Tongue (tissue), 2 donors: ENCODE results near the gene NCBP3. TPM values are rescaled to one million over a fixed set of nuclear protein-coding genes. Genes with fewer than 3 reads are reported as not detected.
"Not testable (repeated sequence)": the region's sequence is repeated elsewhere in the genome, so short reads cannot be mapped to it uniquely, and the experiment has no call there.

Experiments
- DNase-seq: peaks from one replicate; pipeline ENCODE4 v3.0.0-alpha.2; 2015
- total RNA-seq: library from RNA; depleted of rRNA; stranded (reverse); fragments of >200 nt; gene quantifications from one replicate; pipeline ENCODE4 v1.2.3, GENCODE V29; 2014

NCBP3 gene
- total RNA-seq, 1 donor from 2014 or later, result 31.7 TPM

DNA sequence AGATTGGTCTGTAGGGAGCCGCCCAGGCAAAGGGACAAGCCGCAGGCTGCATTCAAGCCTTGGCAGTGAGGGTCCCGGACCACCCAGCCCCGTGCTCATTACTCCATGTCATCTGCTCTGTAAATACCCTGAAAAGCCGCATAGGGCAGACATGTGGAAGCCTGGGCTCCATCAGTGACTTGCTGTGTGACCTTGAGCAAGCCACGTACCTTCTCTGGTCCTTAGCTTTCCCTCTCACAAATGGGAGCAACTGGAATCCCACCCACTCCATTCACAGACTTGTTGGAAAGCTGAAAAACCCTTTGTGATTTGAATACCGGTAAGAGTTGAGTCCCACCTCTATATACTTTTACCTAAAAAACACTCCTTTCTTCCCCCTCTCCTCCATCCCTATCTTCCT, 34.9 kb upstream of the NCBP3 start:
- DNase-seq, result no peak

DNA sequence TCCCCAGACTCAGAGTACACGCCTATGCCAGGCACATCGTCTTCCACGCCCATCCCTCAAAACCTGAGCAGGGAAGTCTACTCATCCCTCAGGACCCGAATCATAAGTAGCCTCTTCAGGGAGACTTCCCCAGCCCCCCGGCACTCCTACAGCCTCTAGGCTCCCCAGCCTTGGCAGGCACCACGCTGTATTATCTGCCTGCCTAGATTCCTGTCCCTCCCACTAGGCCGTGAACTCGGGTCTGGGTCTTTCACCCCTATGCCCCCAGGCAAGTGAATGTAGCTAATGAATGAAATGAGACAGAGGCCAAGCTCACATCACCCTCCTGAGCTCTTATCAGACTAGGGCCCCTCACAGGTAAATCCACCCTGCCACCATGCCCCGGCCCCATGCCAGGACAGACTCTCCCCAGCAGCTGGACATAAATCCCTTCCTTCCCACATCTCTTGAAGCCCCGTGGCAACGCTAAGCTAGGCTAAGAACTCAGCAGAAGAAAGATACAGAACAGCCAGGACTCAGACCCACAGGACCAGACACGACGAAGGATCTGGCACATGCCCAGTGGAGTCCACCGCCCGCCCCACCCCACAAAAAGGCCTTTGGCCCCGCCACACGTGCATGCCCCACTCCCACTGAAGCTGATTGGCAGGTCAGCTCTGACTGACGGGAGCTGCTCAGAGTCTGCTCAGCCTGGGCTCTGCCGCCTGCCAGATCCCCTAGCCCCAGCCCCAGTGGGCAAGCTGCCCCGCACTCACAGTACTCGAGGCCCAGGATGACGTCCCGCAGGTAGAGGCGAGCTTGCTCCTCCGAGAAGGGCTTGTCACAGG, 33.8 kb upstream of the NCBP3 start:
- peak; percentile 85 for DNase-seq

- peak; percentile 97 for DNase-seq
These were observed 33.1 kb upstream of the NCBP3 start for GRCh38 chr17:3879186-3879585.

DNA sequence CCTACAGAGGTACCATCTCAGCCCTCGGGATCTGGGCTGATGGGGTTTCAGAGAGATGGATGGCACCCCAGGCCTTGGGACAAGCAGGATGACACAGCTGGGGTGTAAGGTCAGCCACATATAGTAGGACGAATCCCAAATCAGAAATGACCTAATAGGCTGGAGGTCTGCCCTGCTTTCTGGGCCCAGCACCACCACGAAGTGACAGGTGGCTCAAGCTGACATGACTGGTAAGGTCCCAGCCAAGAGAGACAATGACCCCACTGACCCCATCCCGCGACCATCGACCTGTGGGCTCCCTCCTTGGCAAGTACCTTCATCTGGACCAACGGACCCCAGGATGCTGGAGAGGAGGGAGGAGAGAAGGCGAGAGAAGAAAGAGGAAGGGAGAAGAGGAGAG, 31.2 kb upstream of the NCBP3 start:
- DNase-seq, result no peak

DNA sequence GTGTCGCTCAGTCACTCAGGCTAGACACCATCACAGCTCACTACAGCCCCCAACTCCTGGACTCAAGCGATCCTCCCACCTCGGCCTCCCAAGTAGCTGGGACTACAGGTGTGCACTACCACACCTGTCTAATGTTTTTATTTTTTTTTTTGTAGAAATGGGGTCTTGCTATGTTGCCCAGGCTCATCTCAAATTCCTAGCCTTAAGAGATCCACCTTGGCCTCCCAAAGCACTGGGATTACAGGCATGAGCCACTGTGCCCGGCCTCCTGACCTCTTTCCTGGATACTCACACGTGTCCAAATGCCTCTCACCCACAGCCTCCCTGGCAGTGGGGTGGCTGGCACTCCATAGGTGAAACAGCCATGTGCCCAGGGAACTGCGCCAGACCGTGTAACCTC, 29.3 kb upstream of the NCBP3 start:
- no peak for DNase-seq

- DNase-seq, result no peak
These were observed 27.8 kb upstream of the NCBP3 start for GRCh38 chr17:3873862-3874261.

DNA sequence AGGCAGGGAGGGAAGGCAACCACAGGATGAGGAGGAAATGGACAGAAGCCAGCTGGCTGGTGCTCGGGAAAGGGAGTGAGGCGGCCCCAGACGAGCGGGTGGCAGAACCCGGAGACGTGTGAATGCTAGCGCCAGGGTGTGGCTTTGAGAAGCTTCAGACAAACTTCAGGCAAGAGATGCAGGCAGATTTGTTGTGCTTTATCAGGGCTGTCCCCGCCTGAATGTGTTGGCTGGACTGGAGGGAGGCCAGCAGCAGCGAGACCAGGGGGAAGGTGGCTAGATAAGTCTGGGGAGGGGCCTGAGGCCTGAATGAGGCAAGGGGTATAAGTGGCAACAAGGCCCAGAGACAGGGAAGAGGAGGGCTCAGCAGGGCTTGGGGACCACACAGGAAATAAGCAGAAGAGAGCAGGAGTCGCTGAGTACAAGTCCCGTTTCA, 24.8 kb upstream of the NCBP3 start:
- peak; percentile 72 for DNase-seq

DNA sequence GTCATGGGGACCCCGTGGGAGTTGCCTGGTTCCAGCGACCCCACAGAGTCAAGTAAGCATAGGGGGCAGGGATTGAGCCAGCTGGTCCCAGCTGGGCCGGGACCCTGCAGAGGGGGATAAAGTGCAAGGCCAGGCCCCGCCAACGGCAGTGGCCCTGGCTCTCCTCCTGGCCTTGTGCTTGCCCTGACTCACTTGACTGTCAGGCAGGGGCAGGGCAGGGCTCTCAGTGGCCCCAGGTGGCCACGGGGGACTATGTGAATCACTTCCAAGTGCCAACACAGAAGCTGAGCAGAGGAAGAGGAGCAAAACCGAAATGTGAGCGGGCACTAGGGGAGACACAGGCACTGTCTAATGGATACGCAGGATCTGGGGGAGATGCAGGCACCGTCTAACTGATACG, 21.6 kb upstream of the NCBP3 start:
- DNase-seq, result no peak

GRCh38 chr17:3867106-3867505, 21.1 kb upstream of the NCBP3 start:
- no peak for DNase-seq

DNA sequence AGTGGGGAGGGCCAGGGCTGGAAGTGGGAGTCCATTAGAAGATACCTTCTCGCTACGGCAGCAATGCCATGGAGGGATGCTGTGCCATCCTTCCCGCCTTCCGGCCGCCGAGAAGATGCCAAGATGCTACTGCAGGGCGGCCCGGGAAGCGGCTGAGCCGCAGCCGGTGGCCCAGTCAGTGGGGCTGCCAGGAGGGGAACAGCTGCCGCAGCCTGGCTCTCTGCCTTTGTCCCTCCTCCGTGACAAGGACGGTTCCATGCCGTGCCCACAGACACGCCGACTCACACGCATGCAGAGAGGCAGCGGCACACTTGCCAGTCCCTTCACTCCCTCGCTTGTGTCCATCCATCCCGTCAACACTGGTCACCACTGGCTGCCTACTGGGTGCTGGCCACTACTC, 20.2 kb upstream of the NCBP3 start:
- DNase-seq, result peak; percentile 80

DNA sequence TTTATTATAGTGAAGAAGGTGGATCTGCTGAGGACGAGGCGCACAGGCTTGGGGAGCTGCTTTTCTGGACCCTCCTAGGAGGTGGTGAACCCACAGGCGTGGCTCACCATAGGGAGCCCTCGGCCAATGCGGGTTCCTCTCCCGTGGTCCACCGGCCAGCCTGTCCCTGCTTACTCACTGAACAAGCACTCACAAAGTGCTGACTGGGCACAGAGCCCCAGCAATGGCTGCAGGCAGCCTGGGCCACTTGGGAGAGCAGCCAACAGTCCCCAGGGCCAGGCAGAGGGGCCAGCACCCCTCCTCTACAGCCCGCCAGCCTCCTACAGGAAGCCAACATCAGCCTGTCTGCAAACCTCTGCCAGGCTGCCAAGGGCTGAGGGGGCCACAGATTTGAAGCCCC, 19.1 kb upstream of the NCBP3 start:
- no peak for DNase-seq

GRCh38 chr17:3864534-3864933, 18.5 kb upstream of the NCBP3 start:
- no peak for DNase-seq

DNA sequence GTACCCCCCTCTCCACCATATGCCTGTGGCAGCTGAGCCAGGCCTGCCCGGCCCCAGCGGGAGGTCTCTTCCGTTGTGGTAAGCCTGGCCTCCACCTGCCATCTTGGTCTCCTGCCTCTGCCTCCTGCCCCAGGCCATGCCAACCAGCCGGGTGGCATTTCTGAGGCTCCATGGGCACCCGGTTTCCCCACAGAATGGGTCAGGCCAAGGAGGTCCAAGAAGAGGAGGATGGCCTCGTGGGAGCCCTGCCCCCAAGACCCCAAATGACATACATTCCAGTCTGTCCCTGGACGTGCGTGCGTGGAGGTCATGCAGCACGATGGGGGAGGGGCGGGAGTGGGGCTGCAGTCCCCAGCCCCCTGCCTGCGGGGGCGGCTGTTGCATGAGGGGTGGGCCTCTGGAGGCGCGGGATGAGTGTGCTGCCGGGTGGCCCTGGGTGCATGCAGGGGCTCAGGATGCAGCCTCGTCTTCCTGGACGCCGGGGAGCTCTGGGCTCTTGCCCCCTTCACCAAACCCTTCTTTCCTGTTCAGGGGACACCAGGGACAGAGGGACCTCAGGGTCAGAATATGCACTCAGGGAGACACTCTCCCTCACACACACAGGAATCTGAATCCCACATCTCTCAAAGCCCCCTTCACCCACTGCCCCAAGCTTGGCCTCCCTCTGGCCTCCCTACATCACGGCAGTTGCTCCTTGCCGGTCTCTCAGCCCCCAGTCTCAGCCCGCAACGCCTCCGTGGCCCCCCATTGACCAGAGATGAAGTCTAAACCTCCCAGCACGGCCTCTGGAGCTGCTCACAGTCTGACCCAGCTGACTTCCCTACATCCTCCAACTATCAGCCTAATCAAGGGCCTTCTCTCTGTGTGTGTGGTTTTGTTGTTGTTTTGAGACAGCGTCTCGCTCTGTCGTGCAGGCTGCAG, 16.0 kb upstream of the NCBP3 start:
- no peak for DNase-seq

GRCh38 chr17:3860939-3861700, 15.1 kb upstream of the NCBP3 start:
- DNase-seq, result no peak

DNA sequence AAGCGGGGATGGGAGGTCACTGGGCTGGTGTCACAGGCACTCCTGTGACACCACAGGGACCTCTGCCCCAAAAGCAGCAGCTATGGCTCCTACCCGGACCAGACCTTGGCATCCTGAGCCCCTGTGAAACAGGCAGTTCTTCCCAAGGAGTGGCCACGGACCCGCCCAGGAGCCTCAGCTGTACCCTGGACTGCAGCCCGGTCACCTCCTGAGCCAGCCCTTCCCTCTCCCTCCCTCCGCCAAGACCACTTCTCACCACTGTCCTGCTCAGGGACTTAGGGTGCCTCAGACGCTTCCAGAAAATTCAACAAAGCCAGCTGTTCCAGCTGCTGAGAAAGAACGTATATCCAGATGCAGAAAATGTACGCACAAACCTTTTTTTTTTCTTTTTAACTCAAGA, 13.9 kb upstream of the NCBP3 start:
- peak; percentile 81 for DNase-seq

DNA sequence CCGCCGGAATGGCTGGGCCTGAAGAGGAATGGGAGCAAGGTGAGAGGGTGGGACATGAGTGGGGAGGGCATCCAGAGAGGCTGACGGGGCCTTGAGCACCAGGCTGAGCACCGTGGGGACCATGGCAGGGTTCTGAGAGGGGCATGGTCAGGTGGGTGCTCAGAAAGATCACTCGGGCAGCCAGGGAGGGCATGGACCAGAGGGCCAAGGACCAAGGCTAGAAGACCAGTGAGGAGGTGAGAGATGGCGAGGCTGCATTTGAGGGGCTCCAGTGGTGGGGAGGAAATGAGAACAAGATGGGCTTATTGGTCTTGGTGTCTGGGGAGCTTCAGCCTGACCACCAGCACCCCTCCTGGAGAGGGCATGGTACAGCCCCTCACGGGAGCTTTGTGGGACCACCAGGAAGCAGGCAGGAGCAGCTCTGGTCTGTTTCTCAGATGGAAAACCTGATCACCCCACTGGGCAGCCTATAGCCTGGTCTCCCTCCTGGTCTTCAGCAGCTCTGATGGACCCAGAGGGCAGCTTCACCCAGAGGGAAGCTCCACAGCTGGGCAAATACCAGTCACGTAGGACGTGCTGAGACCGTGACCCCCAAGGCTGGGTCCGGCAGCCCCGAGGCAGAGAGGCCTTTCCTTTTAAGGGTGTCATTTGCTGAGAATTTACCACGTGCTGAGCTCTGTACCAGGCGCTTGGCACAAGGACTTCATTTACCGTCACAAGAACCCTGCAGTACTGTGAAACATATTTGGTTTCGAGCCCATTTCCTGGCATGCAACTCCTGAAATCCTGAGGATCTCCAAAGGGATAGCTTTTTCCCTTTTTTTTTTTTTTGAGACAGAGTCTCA, 11.4 kb upstream of the NCBP3 start:
- DNase-seq, result no peak

DNA sequence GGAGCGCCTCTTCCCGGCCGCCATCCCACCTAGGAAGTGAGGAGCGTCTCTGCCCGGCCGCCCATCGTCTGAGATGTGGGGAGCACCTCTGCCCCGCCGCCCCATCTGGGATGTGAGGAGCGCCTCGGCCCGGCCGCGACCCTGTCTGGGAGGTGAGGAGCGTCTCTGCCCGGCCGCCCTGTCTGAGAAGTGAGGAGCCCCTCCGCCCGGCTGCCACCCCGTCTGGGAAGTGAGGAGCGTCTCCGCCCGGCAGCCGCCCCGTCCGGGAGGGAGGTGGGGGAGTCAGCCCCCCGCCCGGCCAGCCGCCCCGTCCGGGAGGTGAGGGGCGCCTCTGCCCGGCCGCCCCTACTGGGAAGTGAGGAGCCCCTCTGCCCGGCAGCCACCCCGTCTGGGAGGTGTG, 8.2 kb upstream of the NCBP3 start:
- DNase-seq, result not testable (repeated sequence)

- no peak for DNase-seq
These were observed 6.5 kb upstream of the NCBP3 start for GRCh38 chr17:3852561-3852960.

GRCh38 chr17:3851461-3852100, 5.5 kb upstream of the NCBP3 start:
- no peak for DNase-seq

GRCh38 chr17:3848229-3848835, 2.3 kb upstream of the NCBP3 start:
- no peak for DNase-seq
